ENCODE results near the gene TUBB3.
"Not testable (repeated sequence)": the region's sequence is repeated elsewhere in the genome, so short reads cannot be mapped to it uniquely, and the experiment has no call there.

DNA sequence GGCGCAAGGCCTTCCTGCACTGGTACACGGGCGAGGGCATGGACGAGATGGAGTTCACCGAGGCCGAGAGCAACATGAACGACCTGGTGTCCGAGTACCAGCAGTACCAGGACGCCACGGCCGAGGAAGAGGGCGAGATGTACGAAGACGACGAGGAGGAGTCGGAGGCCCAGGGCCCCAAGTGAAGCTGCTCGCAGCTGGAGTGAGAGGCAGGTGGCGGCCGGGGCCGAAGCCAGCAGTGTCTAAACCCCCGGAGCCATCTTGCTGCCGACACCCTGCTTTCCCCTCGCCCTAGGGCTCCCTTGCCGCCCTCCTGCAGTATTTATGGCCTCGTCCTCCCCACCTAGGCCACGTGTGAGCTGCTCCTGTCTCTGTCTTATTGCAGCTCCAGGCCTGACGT, 12.5 kb downstream of the TUBB3 start:
- TF ChIP-seq, protein P1, sequence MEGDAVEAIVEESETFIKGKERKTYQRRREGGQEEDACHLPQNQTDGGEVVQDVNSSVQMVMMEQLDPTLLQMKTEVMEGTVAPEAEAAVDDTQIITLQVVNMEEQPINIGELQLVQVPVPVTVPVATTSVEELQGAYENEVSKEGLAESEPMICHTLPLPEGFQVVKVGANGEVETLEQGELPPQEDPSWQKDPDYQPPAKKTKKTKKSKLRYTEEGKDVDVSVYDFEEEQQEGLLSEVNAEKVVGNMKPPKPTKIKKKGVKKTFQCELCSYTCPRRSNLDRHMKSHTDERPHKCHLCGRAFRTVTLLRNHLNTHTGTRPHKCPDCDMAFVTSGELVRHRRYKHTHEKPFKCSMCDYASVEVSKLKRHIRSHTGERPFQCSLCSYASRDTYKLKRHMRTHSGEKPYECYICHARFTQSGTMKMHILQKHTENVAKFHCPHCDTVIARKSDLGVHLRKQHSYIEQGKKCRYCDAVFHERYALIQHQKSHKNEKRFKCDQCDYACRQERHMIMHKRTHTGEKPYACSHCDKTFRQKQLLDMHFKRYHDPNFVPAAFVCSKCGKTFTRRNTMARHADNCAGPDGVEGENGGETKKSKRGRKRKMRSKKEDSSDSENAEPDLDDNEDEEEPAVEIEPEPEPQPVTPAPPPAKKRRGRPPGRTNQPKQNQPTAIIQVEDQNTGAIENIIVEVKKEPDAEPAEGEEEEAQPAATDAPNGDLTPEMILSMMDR (conservative IDR thresholded peaks at IDR 0.05; ENCODE audit: low read depth, low read length): not testable (repeated sequence)
- not testable (repeated sequence) for TF ChIP-seq EZH2 (IDR thresholded peaks at IDR 0.05; ENCODE audit: low read length, unreplicated experiment); EZH2phosphoT487 (IDR thresholded peaks at IDR 0.05; ENCODE audit: borderline replicate concordance, low read length)
